ENCODE results near the gene CCDC71.
A peak's percentile ranks its signal among the peaks of the same experiment; 100 is the strongest.

Gene CCDC71

DNA sequence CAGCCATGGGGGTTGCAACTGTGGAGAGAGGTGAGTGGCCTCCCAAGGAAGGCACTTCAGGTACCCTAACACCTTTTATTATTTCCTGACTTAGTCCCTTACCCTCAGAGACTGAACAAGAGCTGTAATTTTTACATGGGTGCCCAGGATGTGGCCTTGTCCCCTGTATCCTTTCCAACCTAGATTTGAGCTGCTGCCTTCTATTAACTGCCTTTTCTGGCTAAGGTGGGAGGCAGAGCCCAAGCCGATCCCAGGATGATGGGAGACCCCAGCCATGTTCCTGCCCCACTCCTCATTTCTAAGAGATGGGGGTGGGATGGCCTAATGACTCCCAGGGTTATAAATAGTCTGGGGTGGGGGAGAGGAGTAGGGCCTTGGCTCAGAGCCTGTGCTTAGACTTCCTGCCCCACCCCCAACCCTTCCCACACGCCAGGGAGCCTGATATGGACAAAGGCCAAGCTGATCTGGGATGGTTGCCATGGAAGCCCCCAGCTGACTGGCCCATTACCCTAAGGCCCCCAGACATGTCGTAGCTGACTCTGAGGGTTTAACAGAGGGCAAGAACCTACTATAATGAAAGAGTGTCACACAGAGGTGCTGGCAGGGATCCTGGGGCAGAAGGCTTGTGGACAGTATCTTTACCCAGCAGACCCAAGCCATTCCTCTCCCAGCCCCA lies 7.1 kb upstream of the CCDC71 start:
- no peaks in the 10 kb centered on the region for H3K36me3 ChIP-seq (ENCODE audit: control insufficient read depth, insufficient read depth, low read length)
- no peaks in the 10 kb centered on the region for H3K27me3 ChIP-seq (replicated peaks; ENCODE audit: control insufficient read depth, insufficient read depth, low read length)
- TF ChIP-seq CTCF (IDR thresholded peaks at IDR 0.05; ENCODE audit: insufficient read depth, low read length, poor library complexity, severe bottlenecking) = no peak
- DNase-seq (ENCODE audit: extremely low read depth, insufficient read length) = no peak
- H3K4me3 ChIP-seq (replicated peaks; ENCODE audit: low read depth, low read length) = no peak overlapping the region

- TF ChIP-seq CTCF (IDR thresholded peaks at IDR 0.05; ENCODE audit: insufficient read depth, low read length, poor library complexity, severe bottlenecking) = no peak
- H3K36me3 ChIP-seq (ENCODE audit: control insufficient read depth, insufficient read depth, low read length) = no peaks in the 10 kb centered on the region
- H3K27me3 ChIP-seq (replicated peaks; ENCODE audit: control insufficient read depth, insufficient read depth, low read length) = no peaks in the 10 kb centered on the region
- DNase-seq (ENCODE audit: extremely low read depth, insufficient read length) = no peak
- H3K4me3 ChIP-seq (replicated peaks; ENCODE audit: low read depth, low read length) = no peak overlapping the region
Measured at GRCh38 chr3:49172551-49173041, 6.5 kb upstream of the CCDC71 start.

DNA sequence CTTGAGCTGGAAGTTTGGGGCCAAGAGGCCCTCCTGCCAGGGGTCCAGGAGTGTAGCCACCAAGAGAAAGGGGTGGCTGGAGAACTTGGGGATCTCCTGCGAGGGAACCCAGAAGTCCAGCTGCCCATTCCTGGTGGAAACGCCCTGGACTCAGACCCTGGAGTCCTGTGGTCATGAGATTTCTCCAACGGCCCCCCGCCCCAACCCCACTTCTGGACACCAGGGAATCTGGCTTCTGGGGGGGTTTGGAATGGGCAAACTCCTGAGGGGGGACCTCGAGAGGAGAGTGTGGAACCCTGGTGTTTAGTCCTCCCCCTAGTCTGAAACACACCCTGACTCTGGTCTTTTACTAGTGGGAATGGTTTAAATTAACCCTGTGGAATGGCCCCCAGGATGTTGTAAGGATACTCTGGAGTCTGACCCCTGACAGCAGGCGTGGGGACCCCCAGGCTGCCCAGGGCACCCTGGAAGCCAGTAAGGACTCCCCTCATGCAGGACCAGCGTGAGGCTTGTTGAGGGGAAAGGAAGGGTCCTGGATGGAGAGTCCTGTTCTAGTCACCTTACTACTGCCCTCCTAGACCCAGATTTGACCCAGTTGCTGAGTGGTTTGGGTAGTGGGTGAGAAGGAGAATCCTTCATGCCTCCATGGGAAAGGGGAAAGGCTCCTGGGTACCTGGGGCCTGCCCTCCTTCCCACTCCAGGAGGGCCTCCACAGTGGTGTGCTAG lies 5.8 kb upstream of the CCDC71 start:
- Histone ChIP-seq H3K4me3 (replicated peaks; ENCODE audit: low read depth, low read length) (peak overlapping the region; percentile 75), H3K27me3 (replicated peaks; ENCODE audit: control insufficient read depth, insufficient read depth, low read length) (no peaks in the 10 kb centered on the region), H3K36me3 (ENCODE audit: control insufficient read depth, insufficient read depth, low read length) (no peaks in the 10 kb centered on the region)
- TF ChIP-seq CTCF (IDR thresholded peaks at IDR 0.05; ENCODE audit: insufficient read depth, low read length, poor library complexity, severe bottlenecking) = no peak
- no peak for DNase-seq (ENCODE audit: extremely low read depth, insufficient read length)

DNA sequence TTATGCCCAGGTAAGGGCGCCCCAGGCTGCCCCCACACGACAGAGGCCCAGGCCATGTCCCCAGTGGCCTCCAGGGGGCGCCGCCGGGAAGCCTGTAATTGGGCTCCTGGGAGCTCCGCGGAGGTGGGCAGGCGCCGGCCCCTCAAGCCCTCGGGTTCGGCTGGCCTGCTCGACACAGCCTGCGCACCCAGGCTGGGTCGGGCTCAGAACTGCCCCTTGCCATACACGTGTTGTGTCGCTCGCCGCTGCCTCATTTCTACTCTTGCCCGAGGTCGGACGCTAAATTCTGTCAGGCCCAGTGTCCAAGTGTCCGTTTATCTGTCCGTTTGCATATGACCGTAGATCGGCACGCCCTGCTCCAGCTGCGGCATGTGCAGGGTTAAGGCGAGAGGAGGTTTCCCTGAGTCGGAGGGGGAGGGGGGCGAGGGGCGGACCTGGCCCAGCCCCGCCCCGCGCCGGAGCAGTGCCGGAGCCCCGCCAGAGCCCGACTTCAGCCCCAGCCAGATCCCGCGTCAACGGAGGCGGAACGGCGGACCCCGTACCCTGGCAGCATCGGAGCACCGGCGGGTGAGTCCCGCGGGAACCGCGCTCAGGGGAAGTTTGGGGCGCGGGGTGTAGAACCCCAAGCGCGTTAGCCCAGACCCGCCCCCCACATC lies 5.1 kb upstream of the CCDC71 start, which contains the start of gene KLHDC8B:
KLHDC8B (plus strand) TSS at position 480 of the 656 bp plus-strand sequence. CDS start 1,172 bp downstream, outside the sequence.
- Histone ChIP-seq H3K27me3 (replicated peaks; ENCODE audit: control insufficient read depth, insufficient read depth, low read length) (no peaks in the 10 kb centered on the region), H3K4me3 (replicated peaks; ENCODE audit: low read depth, low read length) (peak within 1 kb of the TSS; percentile 75), H3K36me3 (ENCODE audit: control insufficient read depth, insufficient read depth, low read length) (no peaks in the 10 kb centered on the region)
- TF ChIP-seq CTCF (IDR thresholded peaks at IDR 0.05; ENCODE audit: insufficient read depth, low read length, poor library complexity, severe bottlenecking) = peak; percentile 99
- DNase-seq (ENCODE audit: extremely low read depth, insufficient read length) = peak; percentile 78

GRCh38 chr3:49170744-49171118 lies 4.6 kb upstream of the CCDC71 start:
- no peaks in the 10 kb centered on the region for H3K36me3 ChIP-seq (ENCODE audit: control insufficient read depth, insufficient read depth, low read length)
- H3K4me3 ChIP-seq (replicated peaks; ENCODE audit: low read depth, low read length) = no peak overlapping the region
- no peak for DNase-seq (ENCODE audit: extremely low read depth, insufficient read length)
- TF ChIP-seq CTCF (IDR thresholded peaks at IDR 0.05; ENCODE audit: insufficient read depth, low read length, poor library complexity, severe bottlenecking) = no peak
- no peaks in the 10 kb centered on the region for H3K27me3 ChIP-seq (replicated peaks; ENCODE audit: control insufficient read depth, insufficient read depth, low read length)

Measured in GM06990 (cell line).